ENCODE data around the gene CIAO2A.
A peak's percentile ranks its signal among the peaks of the same experiment; 100 is the strongest.

CIAO2A gene

DNA sequence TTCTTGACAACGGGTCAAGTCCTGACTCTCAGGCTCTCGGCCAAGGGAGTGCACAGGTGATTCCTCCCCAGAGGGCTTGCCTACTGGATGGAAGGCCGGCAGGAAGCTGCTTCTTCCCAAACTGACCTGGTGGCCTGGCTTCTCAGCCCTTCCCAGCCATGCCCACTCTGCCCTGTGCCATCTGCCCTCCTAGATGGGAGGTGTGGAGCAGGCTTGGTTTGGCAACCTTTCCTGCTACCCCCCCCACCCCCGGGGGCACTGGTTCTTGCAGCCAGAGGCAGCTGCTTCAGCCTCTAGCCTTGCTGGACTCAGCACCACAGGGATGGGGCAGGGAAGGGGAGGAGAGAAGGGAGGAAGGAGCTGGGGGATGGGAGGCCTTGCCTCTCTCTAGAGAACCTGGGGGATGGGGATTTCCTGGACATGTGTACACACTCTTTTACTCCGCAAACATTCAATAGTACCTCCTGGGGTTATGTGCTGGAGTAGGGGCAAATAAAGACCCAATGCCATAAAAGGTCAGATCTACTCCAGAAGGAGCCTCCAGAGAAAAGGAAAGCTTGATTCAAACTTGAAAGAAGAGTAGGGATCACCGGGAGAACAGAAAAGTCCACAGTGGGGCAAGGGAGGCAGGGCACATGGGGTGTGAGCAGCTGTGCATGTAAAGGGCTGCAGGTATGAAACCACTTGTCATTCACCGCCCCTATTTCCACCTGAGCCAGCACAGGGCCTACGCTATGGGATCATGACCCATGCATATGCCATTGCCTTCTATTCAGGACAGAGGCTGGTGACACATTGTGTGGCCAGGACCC is 43.2 kb downstream of the CIAO2A start:
- DNase-seq (ENCODE audit: low spot score), result no peak
- Mint-ChIP-seq H3K9me3 (no peaks in the 10 kb centered on the region), H3K36me3 (ENCODE audit: low read depth) (no peaks in the 10 kb centered on the region), H3K4me1 (ENCODE audit: low read depth) (peaks cover 13% of the 10 kb centered on the region), H3K4me3 (no peak overlapping the region), H3K27ac (no peak overlapping the region), H3K27me3 (ENCODE audit: low read depth) (peaks cover 18% of the 10 kb centered on the region)

- DNase-seq (ENCODE audit: low spot score), result no peak
- Mint-ChIP-seq H3K9me3 (no peaks in the 10 kb centered on the region), H3K4me3 (no peak overlapping the region), H3K36me3 (ENCODE audit: low read depth) (no peaks in the 10 kb centered on the region), H3K4me1 (ENCODE audit: low read depth) (peaks cover 13% of the 10 kb centered on the region), H3K27ac (no peak overlapping the region), H3K27me3 (ENCODE audit: low read depth) (peaks cover 27% of the 10 kb centered on the region)
Measured at GRCh38 chr15:64048781-64049460, 44.7 kb downstream of the CIAO2A start.

DNA sequence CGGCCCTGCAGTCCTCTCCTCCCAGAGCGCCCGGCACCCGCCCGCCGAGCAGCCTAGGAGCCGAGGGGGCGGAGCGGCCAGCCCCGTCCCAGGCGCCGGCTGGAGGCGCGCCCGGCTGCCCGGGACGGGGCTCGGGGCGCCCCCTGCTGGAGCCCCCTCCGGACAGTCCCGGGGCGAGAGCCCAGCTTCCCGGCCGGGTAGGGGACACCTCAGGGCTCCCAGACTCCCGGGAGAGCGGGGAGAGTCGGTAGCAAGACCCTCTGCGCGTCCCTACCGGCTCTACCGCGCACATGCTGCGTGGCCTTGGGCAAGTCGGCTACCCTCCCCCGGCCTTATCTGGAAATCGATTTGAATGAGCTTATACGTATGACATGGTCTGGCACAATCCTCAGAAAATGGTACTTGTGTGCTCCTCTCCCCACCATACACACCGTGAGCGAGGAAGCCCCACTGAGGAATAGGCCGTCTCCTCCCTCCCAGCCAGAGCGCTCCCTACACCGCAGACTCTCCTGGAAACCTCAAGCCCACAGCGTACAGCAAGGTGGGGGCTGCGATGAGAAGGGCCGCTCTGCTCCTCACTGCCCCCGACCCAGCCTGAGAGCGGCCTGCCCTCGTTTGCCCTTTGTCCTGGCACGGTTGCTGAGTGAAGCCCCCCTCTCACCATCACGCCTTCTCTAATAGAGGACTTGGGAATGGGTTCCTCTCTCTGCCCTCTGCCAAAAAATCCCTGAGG is 47.1 kb downstream of the CIAO2A start, which contains the start of gene DAPK2:
Gene DAPK2, minus strand, starts transcription at position 65 of the 733 bp plus-strand sequence. CDS start 6,224 bp downstream, outside the sequence.
- H3K9me3 Mint-ChIP-seq, result no peaks in the 10 kb centered on the region
- peak; percentile 71 for DNase-seq (ENCODE audit: low spot score)
- H3K27ac Mint-ChIP-seq, result peak within 1 kb of the TSS; percentile 29
- peaks cover 13% of the 10 kb centered on the region for H3K4me1 Mint-ChIP-seq (ENCODE audit: low read depth)
- peak within 1 kb of the TSS; percentile 79 for H3K4me3 Mint-ChIP-seq
- peaks cover 36% of the 10 kb centered on the region for H3K27me3 Mint-ChIP-seq (ENCODE audit: low read depth)
- H3K36me3 Mint-ChIP-seq (ENCODE audit: low read depth), result no peaks in the 10 kb centered on the region

DNA sequence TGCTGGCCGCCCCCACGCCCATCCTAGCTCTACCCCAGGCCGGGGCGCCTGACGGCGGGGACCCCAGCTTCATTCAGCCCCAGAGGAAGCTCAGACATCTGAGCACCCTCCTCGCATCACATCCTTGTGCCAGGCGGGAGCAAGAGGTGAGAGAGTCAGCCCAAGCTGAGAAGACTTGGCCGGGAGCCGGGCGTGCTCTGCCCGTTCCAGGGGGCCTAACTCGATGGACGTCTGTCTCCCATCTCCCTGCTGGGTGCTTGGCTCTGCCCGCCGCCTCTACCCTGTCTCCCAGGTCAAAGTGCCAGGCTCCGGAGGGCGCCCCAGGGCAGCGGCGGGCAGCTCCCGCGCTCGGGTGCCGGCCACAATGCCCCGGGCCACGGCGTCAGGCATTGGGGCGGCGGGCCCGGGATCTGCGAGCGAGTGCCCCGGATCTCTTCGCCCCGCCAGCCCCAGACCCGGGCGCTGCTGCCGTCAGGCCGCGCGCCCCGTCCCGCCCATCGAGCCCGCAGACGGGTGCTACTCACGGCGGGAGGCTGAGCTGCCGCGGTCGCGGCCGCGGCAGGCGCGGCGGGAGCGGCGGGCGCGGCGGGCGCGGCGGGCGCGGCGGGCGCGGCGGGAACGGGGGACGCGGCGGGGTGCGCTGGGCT is 47.7 kb downstream of the CIAO2A start:
- Mint-ChIP-seq H3K9me3 (no peaks in the 10 kb centered on the region), H3K36me3 (ENCODE audit: low read depth) (no peaks in the 10 kb centered on the region), H3K4me1 (ENCODE audit: low read depth) (peaks cover 9% of the 10 kb centered on the region), H3K27ac (no peak overlapping the region), H3K4me3 (peak overlapping the region; percentile 52), H3K27me3 (ENCODE audit: low read depth) (peaks cover 36% of the 10 kb centered on the region)
- DNase-seq (ENCODE audit: low spot score), result peak; percentile 10

- Mint-ChIP-seq H3K4me3 (peak overlapping the region; percentile 52), H3K27me3 (ENCODE audit: low read depth) (peaks cover 36% of the 10 kb centered on the region)
- DNase-seq (ENCODE audit: low spot score), result no peak
Measured at GRCh38 chr15:64045101-64045435, 48.6 kb downstream of the CIAO2A start.

GRCh38 chr15:64044300-64045100 is 49.1 kb downstream of the CIAO2A start:
- H3K27ac Mint-ChIP-seq, result no peak overlapping the region
- H3K27me3 Mint-ChIP-seq (ENCODE audit: low read depth), result peaks cover 36% of the 10 kb centered on the region
- H3K4me3 Mint-ChIP-seq, result no peak overlapping the region
- H3K36me3 Mint-ChIP-seq (ENCODE audit: low read depth), result no peaks in the 10 kb centered on the region
- DNase-seq (ENCODE audit: low spot score), result no peak
- no peaks in the 10 kb centered on the region for H3K9me3 Mint-ChIP-seq
- peaks cover 5% of the 10 kb centered on the region for H3K4me1 Mint-ChIP-seq (ENCODE audit: low read depth)

More at GRCh38 chr15:64045101-64045435, 48.6 kb downstream of the CIAO2A start:
- H3K4me1 Mint-ChIP-seq (ENCODE audit: low read depth), result peaks cover 5% of the 10 kb centered on the region
- H3K36me3 Mint-ChIP-seq (ENCODE audit: low read depth), result no peaks in the 10 kb centered on the region
- H3K27ac Mint-ChIP-seq, result no peak overlapping the region
- H3K9me3 Mint-ChIP-seq, result no peaks in the 10 kb centered on the region

- peaks cover 11% of the 10 kb centered on the region for H3K27me3 Mint-ChIP-seq (ENCODE audit: low read depth)
- DNase-seq (ENCODE audit: low spot score), result no peak
- no peaks in the 10 kb centered on the region for H3K4me1 Mint-ChIP-seq (ENCODE audit: low read depth)
- H3K9me3 Mint-ChIP-seq, result no peaks in the 10 kb centered on the region
- no peak overlapping the region for H3K4me3 Mint-ChIP-seq
- no peaks in the 10 kb centered on the region for H3K36me3 Mint-ChIP-seq (ENCODE audit: low read depth)
- no peak overlapping the region for H3K27ac Mint-ChIP-seq
Measured at GRCh38 chr15:64038878-64039610, 54.6 kb downstream of the CIAO2A start.

- H3K4me1 Mint-ChIP-seq (ENCODE audit: low read depth), result no peaks in the 10 kb centered on the region
- H3K27me3 Mint-ChIP-seq (ENCODE audit: low read depth), result peaks cover 3% of the 10 kb centered on the region
- no peak overlapping the region for H3K4me3 Mint-ChIP-seq
- no peaks in the 10 kb centered on the region for H3K36me3 Mint-ChIP-seq (ENCODE audit: low read depth)
- no peak overlapping the region for H3K27ac Mint-ChIP-seq
- DNase-seq (ENCODE audit: low spot score), result no peak
- no peaks in the 10 kb centered on the region for H3K9me3 Mint-ChIP-seq
Measured at GRCh38 chr15:64037966-64038365, 55.7 kb downstream of the CIAO2A start.

DNA sequence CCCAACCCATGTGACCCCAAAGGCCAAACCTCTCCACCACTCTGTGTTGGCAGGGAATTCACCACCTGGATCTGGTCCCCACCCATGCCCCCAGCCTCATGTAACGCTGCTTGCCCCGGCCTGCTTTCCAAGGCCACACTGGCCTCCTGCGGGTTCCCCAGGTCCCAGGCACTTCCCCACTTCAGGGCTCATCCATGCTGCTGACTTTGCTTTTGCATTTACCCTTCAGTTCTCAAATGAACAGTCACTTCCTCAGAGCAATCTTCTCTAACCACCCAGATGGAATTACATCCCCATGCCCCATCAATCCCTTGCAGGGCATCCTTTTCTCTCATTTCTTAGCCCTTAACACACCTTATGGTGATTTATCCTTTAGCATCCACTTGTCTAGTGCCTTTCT is 56.5 kb downstream of the CIAO2A start:
- H3K27ac Mint-ChIP-seq, result no peak overlapping the region
- no peak for DNase-seq (ENCODE audit: low spot score)
- no peaks in the 10 kb centered on the region for H3K27me3 Mint-ChIP-seq (ENCODE audit: low read depth)
- no peaks in the 10 kb centered on the region for H3K9me3 Mint-ChIP-seq
- H3K36me3 Mint-ChIP-seq (ENCODE audit: low read depth), result no peaks in the 10 kb centered on the region
- H3K4me3 Mint-ChIP-seq, result no peak overlapping the region
- peaks cover 3% of the 10 kb centered on the region for H3K4me1 Mint-ChIP-seq (ENCODE audit: low read depth)

GRCh38 chr15:64035525-64035924 is 58.1 kb downstream of the CIAO2A start:
- Mint-ChIP-seq H3K36me3 (ENCODE audit: low read depth) (no peaks in the 10 kb centered on the region), H3K27ac (no peak overlapping the region), H3K27me3 (ENCODE audit: low read depth) (no peaks in the 10 kb centered on the region), H3K4me1 (ENCODE audit: low read depth) (peaks cover 7% of the 10 kb centered on the region), H3K9me3 (no peaks in the 10 kb centered on the region), H3K4me3 (no peak overlapping the region)
- DNase-seq (ENCODE audit: low spot score), result no peak

- Mint-ChIP-seq H3K27me3 (ENCODE audit: low read depth) (no peaks in the 10 kb centered on the region), H3K27ac (no peak overlapping the region)
Measured at GRCh38 chr15:64034519-64034918, 59.1 kb downstream of the CIAO2A start.

DNA sequence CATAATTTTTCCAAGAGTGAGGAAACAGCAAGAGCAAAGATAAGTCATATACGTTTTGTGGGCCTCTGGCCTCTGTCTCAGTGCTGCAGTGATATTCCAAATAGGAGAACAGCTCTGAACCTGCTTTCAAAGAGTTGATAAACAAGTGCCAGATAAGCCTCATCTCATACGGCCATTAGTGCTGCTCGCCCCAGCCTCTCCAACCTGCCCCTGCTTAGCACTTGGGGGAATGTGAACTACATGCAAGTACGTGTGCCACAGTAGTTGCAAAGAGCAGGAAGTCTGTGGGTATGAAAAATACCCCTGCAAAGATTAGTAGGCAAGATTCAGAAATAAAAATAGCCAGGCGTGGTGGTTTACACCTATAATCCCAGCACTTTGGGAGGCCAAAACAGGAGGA is 61.3 kb downstream of the CIAO2A start:
- no peaks in the 10 kb centered on the region for H3K36me3 Mint-ChIP-seq (ENCODE audit: low read depth)
- H3K9me3 Mint-ChIP-seq, result no peaks in the 10 kb centered on the region
- peaks cover 10% of the 10 kb centered on the region for H3K4me1 Mint-ChIP-seq (ENCODE audit: low read depth)
- DNase-seq (ENCODE audit: low spot score), result no peak
- no peak overlapping the region for H3K4me3 Mint-ChIP-seq
- H3K27me3 Mint-ChIP-seq (ENCODE audit: low read depth), result no peaks in the 10 kb centered on the region
- no peak overlapping the region for H3K27ac Mint-ChIP-seq

More at GRCh38 chr15:64034519-64034918, 59.1 kb downstream of the CIAO2A start:
- Mint-ChIP-seq H3K36me3 (ENCODE audit: low read depth) (no peaks in the 10 kb centered on the region), H3K4me3 (no peak overlapping the region), H3K9me3 (no peaks in the 10 kb centered on the region), H3K4me1 (ENCODE audit: low read depth) (peaks cover 10% of the 10 kb centered on the region)
- DNase-seq (ENCODE audit: low spot score), result no peak
